ENCODE measurements around the gene MUC5B.
"Not testable (repeated sequence)": the region's sequence is repeated elsewhere in the genome, so short reads cannot be mapped to it uniquely, and the experiment has no call there.

Gene MUC5B

DNA sequence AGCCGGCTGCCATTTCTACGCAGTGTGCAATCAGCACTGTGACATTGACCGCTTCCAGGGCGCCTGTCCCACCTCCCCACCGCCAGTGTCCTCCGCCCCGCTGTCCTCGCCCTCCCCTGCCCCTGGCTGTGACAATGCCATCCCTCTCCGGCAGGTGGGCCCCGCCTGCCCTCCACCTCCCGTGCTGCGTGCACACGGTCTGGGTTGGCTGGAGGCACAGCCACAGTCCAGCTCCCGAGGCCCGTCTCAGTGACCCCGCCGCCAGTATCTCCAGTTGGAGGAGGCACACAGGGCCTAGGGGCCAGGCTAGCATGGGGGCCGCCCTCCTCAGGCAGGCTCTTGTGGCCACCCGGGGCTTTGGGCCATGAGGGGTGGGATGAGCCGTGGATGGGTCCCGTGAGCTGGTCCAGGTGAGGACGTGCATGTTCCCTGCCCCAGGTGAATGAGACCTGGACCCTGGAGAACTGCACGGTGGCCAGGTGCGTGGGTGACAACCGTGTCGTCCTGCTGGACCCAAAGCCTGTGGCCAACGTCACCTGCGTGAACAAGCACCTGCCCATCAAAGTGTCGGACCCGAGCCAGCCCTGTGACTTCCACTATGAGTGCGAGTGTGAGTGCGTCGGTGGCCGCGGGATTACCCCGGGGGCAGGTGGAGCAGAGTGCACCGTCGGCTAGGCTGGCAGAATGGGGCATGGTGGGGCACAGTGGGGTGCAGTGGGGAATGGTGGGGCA lies 29.7 kb downstream of the MUC5B start:
- DNase-seq, result no peak

DNA sequence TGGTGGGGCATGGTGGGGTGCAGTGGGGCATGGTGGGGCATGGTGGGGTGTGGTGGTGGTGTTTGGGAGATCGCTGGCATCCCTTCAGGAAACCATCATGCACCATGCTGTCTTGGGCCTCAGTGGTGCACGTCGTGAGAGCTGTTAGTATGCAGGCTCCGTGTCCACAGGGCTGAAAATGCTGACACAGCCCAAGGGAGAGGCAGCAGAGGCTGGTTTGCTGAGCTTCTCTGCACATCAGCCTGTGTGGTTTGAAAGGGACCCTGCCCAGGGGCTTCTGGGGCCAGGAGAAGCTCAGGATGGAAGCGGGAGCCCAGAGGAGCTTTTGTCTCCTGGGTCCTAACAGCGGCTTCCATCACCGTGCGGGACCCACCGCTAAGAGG lies 30.2 kb downstream of the MUC5B start:
- DNase-seq, result no peak

DNA sequence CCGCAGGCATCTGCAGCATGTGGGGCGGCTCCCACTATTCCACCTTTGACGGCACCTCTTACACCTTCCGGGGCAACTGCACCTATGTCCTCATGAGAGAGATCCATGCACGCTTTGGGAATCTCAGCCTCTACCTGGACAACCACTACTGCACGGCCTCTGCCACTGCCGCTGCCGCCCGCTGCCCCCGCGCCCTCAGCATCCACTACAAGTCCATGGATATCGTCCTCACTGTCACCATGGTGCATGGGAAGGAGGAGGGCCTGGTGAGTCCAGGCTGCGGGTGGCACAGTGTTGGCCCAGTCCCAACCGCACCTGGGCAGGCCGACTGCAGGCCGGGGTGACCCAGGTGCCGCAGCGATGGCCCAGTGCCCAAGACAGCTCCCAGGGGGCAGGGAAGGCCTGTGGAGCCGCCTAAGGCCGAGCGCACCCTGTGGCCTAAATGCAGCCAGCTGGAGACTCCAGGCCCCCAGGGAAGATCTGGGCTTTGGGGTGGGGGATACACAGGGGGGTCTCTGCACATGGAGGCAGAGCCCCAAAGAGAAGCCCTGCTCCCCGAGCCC lies 31.3 kb downstream of the MUC5B start:
- no peak for DNase-seq

GRCh38 chr11:1254733-1255132 lies 31.9 kb downstream of the MUC5B start:
- no peak for DNase-seq

GRCh38 chr11:1255151-1255550 lies 32.3 kb downstream of the MUC5B start:
- DNase-seq, result no peak

GRCh38 chr11:1256257-1257045 lies 33.6 kb downstream of the MUC5B start:
- DNase-seq, result no peak

- DNase-seq, result no peak
Measured at GRCh38 chr11:1257366-1257765, 34.5 kb downstream of the MUC5B start.

DNA sequence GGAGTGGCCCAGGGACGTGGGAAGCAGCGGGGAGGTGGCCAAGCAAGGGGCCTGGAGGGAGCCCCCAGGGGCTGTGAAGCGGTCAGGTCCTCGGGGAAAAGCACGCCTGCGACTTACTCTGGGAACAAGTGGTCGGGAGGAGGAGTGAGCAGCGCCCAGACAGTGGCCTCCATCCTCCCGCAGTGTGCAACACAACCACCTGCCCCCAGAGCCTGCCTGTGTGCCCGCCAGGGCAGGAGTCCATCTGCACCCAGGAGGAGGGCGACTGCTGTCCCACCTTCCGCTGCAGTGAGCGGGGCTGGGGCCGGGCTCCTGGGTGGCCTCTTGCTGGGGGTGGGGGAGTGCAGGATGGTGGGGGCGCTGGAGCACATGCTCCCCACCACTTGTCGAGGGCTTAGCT lies 35.0 kb downstream of the MUC5B start:
- no peak for DNase-seq

- DNase-seq, result no peak
Measured at GRCh38 chr11:1258401-1259075, 35.7 kb downstream of the MUC5B start.

DNA sequence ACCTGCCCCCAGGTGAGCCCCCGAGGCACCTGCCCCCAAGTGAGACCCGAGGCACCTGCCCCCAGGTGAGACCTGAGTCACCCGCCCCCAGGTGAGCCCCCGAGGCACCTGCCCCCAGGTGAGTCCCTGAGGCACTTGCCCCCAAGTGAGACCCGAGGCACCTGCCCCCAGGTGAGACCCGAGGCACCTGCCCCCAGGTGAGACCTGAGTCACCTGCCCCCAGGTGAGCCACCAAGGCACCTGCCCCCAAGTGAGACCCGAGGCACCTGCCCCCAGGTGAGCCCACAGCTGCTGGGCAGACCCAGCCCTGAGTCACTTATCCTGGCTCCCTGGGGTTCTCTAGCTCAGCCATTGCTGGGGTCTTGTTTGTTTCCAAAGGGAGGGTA lies 36.2 kb downstream of the MUC5B start:
- no peak for DNase-seq

GRCh38 chr11:1259561-1259960 lies 36.7 kb downstream of the MUC5B start:
- no peak for DNase-seq

- peak; percentile 45 for DNase-seq
Measured at GRCh38 chr11:1260023-1260501, 37.2 kb downstream of the MUC5B start.

DNA sequence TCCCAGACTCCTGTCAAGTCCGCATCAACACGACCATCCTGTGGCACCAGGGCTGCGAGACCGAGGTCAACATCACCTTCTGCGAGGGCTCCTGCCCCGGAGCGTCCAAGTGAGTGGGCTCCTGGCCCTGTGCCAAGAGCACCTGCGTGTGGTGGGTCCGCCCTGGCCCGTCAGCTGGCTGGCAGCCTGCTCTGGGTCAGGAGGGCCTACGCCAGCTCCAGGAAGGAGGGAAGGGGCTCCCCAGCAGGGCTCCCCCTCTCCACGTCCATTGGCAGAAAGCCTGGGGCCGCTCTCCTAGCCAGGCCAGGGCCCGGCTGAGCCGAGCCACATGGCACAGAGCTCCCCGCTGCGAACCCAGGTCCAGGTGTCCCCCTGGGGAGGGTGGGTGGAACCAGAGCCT lies 37.8 kb downstream of the MUC5B start:
- DNase-seq, result no peak

DNA sequence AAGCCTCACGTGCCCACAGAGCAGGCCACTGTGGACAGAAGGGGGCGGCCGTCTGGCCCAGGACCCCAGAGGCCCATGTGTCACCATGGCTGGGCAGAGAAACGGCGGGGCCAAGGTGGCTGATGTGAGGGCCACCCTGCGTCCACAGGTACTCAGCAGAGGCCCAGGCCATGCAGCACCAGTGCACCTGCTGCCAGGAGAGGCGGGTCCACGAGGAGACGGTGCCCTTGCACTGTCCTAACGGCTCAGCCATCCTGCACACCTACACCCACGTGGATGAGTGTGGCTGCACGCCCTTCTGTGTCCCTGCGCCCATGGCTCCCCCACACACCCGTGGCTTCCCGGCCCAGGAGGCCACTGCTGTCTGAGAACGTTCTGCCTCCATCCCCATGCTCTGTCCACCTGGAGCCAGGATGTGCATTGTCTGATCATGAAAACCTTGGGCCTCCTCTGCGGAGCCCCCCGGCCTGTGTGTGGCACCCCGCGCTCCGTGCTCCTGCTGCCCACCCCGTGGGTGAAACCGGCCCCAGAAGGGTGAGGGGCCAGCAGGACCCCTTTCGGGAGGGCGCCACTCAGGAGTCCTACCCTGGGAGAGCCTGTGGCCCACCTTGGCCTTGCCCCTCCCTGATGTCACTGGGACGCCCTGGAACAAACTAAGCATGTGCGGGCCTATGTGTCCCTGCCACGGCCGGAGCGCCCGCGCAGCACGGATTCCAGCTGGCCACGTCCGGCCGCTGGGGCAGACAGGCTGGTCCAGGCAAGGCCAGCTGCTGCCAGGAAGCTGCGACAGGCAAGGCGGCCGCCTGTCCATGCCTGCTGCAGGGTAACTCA lies 38.6 kb downstream of the MUC5B start:
- no peak for DNase-seq

DNA sequence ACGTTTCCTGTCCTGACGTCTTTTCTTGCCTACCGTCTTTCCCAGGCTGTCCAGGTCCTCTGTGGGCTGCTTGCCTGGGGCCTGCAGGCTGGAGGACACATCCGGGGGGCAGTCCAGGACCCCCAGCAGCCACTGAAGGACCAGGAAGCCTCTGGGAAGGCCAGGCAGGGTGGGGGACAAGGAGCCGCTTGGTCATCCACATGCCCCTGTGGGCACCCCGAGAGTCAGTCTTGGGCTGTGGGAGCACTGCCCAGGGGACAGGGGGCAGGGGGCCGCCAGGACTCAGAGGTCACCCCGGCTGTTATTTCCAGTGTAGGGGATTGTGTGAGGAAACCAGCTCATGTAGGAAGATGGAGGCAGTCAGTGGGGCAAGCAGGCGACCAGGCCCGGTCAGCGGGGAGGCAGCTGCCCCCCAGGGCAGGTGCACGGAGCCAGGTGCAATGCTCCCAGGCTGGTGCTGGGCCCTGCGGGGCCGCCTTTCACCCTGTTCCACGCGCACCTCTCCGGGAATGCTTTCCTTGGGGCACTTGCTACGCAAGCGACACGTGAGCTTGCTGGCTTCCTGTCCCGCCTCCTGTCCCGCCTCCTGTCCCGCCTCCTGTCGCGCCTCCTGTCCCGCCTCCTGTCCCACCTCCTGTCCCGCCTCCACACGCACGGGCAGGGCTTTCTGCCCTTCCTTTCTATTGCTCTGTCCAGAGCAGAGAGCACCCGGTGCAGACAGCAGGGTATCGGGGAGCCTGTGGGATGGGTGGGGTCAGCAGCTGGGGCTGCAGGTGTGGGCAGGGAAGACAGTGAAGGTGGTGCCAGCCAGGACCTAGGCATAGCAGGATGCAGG lies 39.5 kb downstream of the MUC5B start:
- peak; percentile 90 for DNase-seq

DNA sequence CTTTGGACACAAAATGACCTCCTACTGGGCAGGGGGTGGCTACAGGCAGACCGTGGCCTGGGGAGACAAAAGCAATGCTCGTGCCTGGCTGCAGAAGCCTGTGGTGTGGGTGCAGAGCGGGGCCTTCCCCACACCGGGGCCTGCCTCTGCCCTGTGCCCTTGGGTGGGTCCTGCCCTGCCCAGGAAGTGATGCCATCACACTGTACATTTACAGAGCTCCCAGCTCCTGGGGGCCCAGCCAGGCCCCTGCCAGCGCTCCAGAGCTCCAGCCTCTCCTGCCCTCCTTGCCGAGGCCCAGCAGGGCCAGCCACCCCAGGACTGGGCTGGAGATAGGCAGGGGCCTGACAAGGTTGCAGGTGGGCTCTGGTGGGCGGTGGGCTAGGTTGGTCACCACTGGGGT lies 40.1 kb downstream of the MUC5B start:
- DNase-seq, result peak; percentile 44

DNA sequence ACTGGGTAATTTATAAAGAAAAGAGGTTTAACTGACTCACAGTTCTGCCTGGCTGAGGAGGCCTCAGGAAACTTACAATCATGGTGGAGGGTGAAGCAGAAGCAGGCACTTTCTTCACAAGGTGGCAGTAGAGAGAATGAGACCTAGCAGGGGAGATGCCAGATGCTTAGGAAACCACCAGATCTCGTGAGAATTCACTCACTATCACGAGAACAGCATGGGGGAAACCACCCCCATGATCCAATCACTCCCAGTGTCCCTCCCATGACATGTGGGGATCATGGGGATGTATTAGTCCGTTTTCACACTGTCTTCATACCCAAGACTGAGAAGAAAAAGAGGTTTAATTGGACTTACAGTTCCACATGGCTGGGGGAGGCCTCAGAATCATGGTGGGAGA lies 41.6 kb downstream of the MUC5B start:
- peak; percentile 69 for DNase-seq

DNA sequence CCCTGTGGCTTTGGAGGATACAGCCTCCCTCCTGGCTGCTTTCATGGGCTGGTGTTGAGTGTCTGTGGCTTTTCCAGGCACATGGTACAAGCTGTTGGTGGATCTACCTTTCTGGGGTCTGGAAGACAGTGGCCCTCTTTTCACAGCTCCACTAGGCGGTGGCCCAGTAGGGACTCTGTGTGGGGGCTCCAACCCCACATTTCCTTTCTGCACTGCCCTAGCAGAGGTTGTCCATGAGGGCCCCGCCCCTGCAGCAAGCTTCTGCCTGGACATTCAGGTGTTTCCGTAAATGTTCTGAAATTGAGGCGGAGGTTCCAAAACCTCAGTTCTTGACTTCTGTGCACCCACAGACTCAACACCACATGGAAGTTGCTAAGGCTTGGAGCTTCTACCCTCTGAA lies 42.6 kb downstream of the MUC5B start:
- not testable (repeated sequence) for DNase-seq

DNA sequence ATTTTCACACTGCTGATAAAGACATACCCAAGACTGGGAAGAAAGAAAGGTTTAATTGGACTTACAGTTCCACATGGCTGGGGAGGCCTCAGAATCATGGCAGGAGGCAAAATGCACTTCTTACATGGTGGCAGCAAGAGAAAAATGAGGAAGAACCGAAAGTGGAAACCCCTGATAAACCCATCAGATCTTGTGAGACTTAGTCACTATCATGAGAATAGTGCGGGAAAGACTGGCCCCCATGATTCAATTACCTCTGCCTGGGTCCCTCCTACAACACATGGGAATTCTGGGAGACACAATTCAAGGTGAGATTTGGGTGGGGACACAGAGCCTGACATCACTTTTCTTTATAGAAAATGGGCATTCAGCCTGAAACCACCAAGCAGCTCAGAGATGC lies 44.1 kb downstream of the MUC5B start:
- not testable (repeated sequence) for DNase-seq

DNA sequence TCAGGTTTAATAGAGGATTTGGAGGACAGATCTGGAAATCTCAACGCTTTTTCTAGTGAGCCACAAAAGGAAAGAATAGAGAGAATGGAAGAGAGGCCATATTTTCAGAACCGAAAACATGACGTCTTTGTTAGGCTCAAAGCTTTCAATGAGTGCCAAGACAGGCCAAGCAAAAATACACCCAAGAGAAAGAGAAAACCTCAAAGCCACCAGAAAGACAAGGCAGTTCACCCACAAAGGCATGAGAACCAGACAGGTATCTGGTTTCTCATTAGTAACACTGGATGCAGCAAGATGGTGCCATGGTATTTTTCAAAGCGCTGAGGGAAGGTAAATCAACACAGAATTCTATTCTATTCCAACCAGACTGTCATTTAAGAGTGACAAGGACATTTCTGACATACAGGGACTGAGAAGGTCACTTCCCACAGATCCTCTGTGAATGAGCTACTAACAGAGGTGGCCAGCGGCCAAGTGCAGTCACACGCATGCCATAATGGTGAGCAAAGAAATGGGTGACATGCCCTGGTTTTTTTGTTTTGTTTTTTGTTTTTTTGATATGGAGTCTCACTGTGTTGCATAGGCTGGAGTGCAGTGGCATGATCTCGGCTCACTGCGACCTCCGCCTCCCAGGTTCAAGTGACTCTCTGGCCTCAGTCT lies 44.7 kb downstream of the MUC5B start:
- no peak for DNase-seq

DNA sequence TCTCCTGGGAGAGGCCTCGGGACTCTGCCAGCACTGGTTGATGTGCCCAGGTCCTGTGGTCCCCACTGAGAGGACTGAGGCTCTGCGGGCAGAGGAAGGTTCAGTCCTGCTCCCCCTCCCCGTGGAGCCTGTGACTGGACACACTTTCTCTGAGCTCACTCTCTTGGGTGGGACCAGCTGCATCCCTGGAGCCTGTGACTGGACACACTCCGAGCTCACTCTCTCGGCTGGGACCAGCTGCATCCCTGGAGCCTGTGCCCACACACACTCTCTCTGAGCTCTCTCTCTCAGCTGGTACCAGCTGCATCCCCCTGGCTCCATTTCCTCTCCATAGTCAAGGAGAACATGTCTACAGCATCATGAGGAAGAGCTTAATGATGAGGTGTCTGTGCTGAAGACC lies 47.1 kb downstream of the MUC5B start:
- no peak for DNase-seq
